ENCODE data around the gene AKR1A1.
A peak's percentile ranks its signal among the peaks of the same experiment; 100 is the strongest.
"Not testable (repeated sequence)": the region's sequence is repeated elsewhere in the genome, so short reads cannot be mapped to it uniquely, and the experiment has no call there.

The AKR1A1 gene

DNA sequence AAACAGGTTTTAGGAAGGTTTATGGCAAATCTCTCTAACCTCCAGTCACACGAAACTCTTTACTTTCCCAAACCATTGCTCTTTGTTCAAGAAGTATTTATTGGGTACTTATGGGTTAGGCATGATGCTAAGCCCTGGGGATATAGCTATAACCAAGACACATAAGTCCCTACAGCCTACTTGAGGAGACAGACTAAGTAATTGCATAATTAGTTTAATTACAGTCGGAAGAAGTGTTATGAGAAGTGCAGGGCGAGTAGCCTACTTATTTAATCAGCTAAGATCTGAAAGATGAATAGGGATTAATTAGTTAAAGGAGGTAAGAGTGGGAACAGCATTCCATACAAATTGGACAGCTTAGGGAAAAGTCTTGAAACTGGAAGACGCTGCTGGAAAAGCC is 20.0 kb downstream of the AKR1A1 start:
- no peak for DNase-seq

DNA sequence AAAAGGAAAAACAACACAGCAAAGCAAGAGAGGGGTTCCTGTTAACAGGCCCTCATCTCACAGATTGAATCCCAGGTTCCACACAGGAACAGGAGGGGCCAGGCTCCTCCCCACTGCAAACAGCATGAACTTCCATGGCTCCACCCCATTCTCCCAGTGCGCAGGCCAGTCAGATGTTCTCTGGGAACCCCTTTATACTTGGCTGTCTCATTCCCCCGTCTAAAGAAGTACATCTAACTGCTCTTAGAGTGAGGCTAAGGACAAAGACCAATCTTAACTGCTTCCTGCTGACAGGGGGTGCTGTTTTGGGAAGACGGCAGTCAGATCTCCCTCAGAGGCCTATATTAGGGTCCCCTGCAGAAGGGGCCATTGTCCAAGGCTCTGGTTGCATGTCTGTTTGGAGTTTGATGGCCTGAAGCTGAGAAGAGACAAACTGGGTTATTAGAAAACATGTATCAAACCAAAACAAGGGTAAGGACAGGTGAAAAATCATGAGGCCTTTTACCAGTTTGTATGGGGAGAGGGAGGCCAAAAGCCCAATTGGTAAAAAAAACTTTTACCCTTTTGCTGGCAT is 22.7 kb downstream of the AKR1A1 start:
- DNase-seq: no peak

DNA sequence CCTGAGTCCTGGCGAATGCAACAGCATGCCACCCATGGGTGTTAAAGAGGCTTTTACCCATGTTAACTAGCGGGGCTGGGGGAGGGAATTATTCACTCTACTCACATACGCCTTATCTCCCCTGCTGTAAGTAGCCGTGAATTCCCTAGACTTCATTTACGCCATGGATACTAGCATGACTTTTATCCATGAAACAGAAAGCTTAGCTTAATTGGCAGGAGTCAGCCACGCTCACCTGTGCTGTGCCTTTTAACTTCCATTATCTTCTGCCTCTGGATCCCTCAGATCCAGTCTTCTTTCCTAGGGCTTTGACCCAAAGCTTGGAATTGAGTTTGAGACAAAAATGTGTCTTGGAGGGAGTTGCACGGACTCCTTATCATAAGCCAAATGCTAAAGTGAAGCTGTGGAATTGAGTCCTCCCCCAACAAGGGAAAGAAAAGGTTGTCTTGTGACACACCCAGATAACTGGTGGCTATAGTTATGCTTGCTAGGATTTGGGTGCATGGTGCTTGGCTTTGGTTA is 23.5 kb downstream of the AKR1A1 start:
- no peak for DNase-seq

DNA sequence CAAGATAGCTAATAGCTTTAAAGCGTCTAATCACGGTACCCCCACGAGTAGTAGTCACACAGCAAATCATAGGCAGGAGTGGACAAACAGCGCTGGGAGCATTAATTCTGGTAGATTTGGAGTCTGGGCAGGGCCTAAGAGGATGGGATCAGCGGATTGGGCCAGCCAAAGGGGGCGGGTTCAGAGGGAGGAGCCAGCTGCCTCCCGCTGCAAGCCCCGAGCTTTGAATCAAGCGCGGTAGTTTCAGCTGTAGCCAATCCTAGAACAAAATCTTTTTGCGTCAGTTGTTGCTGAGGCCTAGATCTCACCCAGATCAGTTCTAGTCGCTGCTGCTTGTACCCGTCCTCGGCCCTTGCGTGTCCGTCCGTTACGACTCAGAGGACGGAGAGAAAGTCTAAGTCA is 32.6 kb downstream of the AKR1A1 start:
- peak; percentile 99 for DNase-seq

DNA sequence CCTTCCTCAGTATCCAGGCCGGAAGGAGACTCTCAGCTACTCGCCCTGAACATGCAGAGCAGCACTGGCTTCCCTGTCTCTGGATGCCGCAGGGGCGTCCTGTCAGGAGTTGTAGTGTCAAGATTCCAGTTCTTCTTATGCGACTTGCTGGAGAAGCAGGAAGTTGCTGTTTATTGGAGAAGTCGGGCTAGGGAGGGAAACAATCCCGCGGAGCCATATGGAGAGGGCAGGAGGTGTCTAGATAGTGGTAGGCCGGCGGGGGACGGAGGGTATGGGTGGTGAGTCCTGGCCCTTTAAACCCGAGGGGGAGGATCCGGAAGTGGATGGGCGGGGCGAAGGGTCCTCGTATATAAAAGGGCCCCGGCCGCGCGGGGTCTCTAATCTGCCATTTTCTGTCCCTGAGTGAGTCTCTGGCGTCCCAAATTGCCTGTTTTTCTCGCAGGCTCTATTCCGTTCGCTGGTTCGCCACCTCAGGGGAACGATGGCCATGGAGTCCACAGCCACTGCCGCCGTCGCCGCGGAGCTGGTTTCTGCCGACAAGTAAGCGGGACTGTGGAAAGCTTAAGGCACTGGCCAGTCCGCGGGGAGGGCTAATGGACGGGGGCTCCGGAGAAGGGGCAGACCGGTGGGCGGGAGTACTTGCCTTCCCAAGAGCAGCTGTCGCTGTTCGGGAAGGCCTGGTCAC is 33.2 kb downstream of the AKR1A1 start, which contains the start of gene NASP:
TSS of gene NASP (plus strand) at position 376 of the 685 bp plus-strand sequence. CDS start at position 482, 106 bp downstream.
- DNase-seq: peak; percentile 93

DNA sequence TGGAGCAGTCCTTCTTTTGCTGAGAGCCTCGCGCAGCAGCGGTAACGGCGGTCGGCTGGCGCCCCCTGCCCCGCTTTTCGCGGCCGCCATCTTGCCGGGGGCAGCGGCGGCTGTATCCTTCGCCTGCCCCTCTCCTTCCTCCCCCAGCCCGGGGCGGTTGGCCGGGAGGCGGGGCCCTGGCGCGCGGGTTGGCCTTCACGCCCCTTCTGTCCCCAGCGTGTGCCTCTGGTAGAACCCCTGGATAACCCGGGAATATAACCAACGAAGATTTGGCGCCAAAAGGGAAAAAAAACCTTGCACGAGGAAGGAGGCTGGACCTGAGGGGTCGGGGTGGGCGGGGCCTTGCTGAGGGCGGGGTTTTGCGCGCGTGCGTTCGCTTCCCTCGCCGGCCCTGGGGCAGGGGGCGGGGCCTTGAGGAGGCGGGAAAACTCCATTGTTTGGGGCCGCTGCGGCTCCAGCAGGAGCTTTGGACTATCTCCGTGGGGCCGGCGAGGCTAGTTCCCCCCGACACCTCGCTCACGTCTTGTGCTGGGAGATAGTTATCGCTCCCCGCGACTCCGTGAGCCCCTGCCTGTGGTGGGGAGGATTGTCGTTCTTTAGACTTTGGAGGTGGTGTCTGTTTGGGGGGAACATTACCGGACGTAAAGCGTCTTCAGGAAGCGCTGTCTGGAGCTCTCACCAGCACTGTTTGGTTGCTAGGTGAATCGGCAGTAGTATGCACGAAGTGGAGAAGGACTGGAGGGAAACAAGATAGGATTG is 33.9 kb downstream of the AKR1A1 start:
- DNase-seq: peak; percentile 97

DNA sequence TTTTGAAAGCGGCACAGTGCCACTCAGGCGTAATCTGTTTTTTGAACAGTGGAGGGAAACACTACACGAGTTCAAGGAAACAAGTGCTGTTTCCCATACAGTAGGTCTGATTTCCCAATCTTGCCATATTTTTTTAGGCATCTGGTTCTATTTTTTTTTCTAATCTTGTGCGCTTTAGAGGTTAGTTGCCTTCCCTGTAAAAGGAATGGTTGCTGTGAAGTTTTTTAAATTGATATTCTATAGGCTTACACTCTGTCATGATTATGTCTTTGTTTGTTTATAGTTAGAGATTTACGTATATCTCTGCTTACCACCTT is 34.4 kb downstream of the AKR1A1 start:
- no peak for DNase-seq

DNA sequence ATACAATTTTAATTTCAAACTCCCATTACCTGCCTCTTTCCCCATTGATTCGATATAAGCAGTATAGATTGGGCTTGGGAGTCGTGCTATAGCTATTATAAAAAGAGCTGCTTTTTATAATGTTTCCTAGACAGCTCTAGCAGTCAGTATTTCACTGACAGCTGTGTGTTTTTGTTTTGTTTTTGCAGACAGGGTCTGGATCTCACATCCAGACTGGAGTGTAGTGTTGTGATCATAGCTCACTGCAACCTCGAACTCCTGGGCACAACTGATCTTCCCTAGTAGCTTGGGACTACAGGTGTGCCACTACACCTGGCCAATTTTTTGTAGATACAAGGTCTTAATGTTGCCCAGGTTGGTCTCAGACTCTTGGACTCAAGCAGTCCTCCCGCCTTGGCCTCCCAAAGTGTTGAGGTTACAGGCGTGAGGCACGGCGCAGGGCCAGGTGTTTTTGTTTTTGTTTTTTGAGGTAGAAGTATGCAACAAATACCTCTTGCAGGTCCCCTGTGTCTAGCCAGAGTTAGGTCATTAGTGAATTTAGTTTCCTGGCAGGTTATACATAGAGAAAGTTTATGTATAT is 35.0 kb downstream of the AKR1A1 start:
- no peak for DNase-seq

DNA sequence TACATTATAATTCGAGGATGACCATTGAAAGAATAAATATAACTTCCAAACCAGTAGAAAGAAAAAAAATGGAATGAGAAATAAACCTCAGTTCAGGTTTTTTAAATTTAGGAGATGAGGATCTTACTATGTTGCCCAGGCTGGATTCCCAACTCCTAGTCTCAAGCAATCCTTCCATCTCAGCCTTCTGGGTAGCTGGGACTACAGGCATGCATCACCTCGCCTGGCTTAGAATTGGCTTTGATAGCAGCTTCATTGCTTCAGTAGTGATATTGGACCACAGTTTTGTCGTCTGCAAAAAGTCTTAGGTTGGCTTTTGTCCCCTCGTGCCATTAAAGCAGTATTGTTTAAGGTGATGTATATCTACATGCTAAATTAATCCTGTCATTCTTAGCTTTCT is 36.1 kb downstream of the AKR1A1 start:
- no peak for DNase-seq

DNA sequence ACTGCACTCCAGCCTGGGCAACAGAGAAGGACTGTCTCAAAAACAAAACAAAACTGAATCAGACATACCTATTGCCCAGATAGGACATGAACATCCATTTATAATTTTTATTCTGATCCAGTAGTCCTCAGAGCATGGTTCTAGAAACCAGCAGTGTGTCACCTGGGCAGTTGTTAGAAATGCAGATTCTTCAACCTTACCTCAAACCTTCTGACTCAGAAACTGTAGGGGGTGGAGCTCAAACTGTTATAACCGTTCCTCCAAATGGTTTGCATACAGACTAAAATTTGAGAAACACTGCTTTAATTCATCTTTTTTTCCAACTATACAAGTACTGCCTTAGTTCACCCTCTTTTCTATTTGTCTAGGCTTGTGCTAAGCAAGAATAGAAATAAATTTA is 39.2 kb downstream of the AKR1A1 start:
- DNase-seq: no peak

DNA sequence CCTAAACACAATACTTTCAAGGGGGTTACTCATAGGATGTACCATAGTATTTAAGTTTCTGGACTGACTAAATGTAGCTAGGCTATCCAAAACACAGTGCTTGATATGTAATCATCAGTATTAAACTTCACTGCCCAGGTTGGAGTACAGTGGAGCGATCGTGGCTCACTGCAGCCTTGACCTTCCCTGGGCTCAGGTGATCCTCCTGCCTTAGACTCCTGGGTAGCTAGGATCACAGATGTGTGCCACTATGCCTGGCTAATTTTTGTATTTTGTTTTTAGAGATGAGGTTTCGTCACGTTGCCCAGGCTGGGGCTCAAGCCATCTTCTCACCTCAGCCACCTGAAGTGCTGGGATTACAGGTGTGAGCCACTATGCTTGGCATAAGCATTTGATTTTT is 43.8 kb downstream of the AKR1A1 start:
- no peak for DNase-seq

DNA sequence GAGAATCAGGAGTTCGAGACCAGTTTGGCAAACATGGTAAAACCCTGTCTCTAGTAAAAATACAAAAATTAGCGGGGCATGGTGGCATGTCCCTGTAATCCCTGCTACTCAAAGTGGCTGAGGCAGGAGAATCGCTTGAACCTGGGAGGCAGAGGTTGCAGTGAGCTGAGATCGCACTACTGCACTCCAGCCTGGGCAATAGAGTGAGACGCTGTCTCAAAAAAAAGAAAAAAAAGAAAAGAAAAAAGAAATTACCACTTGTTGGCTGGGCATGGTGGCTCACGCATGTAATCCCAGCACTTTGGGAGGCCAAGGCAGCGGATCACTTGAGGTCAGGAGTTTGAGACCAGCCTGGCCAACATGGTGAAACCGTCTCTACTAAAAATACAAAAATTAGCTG is 46.1 kb downstream of the AKR1A1 start:
- not testable (repeated sequence) for DNase-seq

DNA sequence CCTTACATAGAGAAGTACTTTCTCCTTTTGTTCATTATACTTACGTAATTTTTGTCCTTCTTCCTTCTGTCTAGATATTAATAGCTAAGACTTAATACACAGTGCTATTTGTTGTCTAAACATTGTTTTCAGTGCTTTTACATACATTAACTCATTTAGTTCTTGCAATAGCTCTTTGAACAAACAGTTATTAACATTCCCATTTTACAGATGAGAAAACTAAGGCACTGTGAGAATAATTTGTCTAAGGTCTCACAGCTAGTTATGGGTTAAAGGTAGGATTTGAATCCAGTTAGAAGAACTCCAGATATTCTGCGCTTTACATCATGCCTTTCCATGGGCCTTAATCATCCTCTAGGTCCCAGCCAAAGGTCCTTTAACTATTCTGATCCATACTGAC is 53.6 kb downstream of the AKR1A1 start:
- no peak for DNase-seq

DNA sequence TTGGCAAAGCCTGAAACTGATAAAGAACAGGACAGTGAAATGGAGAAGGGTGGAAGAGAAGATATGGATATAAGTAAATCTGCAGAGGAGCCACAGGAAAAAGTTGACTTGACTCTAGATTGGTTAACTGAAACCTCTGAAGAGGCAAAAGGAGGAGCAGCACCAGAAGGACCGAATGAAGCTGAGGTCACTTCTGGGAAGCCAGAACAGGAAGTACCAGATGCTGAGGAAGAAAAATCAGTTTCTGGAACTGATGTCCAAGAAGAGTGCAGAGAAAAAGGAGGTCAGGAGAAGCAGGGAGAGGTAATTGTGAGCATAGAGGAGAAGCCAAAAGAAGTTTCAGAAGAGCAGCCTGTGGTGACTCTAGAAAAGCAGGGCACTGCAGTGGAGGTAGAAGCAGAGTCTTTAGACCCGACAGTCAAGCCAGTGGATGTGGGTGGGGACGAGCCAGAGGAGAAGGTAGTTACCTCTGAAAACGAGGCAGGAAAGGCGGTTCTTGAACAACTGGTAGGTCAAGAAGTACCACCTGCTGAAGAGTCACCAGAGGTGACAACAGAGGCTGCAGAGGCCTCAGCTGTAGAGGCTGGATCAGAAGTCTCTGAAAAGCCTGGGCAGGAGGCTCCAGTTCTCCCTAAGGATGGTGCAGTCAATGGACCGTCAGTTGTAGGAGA is 56.9 kb downstream of the AKR1A1 start:
- no peak for DNase-seq

DNA sequence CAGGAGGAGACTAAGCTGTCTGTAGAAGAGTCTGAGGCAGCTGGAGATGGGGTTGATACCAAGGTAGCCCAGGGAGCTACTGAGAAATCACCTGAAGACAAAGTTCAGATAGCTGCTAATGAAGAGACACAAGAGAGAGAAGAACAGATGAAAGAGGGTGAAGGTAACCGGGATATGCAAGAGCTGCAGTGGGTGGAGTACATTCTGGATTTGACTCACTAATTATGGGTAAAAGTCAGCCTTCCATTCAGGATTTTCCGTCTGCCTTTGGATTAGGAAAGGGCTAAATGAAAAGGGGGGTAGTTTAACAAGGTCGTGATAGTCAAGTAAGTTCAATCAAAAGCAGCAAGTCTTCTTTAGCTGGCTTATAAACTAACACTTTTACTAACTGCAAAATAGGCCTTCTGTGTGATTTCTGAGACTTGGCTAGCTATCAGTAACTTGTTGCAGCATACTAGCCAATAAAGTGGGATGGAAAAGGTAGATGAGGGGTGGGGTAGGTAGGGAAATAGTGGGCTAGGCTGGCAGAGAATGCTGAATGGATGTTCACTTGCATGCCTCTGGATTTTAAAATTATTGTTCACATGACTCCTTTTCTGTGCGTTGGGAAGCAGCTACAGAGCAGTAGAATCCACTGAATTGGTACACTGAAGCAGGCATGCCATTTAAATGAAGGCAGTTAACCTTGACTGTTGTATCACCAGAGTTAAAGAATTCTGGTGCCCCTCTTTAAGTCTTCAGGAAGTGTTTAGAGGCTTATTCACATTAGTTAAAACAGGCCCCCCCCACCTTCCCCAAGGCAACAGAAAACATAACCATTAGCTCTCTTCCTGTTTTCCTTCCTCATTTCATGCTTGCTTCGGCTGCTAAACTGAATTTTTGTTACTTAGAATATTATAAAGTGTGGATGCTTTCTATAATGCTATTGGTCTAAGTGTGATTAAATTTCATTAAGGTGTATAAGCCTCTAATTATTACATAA is 57.8 kb downstream of the AKR1A1 start:
- DNase-seq: peak; percentile 70

DNA sequence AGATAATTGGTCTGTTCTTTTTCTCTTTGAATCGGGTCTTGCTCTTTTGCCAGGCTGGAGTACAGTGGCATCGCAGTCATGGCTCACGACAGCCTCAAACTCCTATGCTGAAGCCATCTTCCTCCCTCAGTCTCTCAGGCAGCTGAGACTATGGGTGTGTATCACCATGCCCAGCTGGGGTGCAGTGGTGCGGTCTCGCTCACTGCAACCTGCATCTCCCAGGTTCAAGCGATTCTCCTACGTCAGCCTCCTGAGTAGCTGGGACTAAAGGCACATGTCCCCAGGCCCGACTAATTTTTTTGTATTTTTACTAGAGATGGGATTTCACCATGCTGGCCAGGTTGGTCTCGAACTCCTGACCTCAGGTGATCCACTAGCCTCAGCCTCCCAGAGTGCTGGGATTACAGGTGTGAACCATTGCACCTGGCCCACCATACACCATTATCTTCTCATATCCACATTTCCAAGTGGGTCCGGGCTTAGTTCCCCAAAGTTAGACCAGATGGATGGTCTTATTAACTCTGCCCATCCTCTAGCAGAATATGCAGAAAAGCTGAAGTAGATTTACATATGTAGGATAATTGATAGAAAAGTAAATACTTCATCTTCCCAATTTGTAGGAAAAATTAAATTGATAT is 60.1 kb downstream of the AKR1A1 start:
- DNase-seq: no peak

DNA sequence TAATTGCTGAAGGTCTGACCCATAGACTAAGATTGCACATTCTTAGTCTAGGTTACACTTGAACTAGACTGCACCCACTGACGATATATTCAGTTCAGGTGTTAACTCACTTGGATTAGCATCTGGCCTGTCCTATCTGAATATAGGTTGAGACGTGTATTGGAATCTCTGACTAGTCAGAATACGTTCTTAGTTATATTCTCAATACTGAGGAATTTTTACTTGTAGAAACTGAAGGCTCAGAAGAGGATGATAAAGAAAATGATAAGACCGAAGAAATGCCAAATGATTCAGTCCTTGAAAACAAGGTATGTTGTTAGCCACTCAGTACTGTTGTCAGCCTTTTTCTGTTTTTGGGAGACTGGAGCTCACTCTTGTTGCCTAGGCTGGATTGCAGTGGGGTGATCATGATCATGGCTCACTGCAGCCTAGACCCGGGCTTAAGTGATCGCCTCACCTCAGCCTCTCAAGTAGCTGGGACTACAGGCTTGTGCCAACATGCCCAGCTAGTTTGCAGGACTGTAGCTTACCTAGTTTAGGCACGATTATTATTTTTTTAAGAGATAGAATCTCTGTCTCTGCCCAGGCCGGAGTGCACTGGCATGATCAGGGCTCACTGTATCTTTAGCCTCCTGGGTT is 62.4 kb downstream of the AKR1A1 start:
- DNase-seq: no peak

DNA sequence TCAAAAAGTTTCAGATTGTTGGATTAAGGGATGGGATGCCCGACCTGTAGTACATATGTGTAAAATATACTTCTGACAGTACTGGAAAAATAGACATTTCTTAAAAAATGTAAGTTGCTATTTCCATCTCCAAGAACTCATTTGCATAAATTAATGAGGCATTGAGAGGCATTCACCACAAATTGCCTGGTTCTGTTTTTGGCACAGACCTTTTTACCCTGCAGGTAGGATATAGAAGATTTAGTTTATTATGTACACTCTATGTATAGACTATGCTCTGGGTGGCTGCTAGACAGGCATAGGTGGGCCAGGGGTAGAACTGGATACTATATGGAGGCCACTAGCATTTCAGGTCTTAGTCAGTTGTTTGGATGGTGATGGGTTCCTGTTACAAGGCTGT is 65.3 kb downstream of the AKR1A1 start:
- no peak for DNase-seq

DNA sequence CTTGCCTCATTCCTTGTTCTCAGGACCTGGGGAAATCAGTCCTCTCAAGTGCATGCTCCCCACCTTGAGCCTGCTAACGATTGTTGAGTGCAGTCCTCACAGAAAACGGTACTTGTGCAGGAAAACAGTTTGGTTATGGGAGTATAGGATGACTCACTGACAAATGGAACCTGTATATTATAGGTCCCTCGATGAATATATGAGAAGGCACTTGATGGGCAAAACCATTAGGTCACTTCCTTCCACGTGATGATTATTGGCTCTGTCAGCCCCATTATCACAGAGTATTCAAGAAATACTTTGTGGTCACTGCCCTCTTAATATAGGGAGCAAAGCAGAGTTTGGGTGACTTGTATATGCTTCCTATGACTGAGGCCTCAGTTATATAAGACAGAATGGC is 67.0 kb downstream of the AKR1A1 start:
- no peak for DNase-seq

DNA sequence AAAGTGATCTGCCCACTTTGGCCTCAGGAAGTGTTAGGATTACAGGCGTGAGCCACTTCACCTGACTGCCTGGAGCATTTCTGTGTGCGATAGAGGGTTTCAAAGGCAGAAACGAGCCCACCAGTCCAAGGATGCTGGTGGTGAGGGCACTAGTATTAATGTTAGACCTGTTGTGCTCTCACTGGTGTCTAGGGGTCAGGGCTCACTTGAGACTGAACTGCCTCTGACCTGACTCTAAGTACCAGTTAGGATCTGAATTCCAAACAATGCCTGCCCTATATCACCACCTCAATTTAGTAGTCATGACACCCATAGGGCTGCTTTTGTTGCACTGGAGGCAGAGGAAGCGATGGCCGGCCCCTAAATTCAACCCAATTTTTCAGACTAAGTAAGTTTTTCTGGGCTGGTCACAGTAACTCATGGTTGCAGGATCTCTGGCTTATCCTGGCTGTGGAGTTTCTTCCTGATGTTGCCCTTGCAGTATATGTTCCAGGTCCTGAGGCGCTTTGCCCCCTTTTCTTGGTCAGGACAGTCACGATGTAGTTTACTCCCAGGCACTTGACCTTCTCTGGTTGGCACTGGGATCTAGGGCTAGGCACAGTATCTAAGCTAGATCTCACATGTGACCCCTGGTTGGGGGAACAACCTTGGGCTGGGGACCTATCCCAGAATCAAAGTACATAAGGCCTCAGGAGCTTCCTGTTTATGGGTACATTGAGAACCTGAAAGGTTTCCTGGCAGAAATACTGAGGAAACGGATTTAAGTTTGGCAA is 68.7 kb downstream of the AKR1A1 start:
- no peak for DNase-seq
